HG03280 (cell line): Measurements from ENCODE around the gene HPSE.
A peak's percentile ranks its signal among the peaks of the same experiment; 100 is the strongest.
"Not testable (repeated sequence)": the region's sequence is repeated elsewhere in the genome, so short reads cannot be mapped to it uniquely, and the experiment has no call there.

Experiments
- ATAC-seq: cut with Tn5 transposase; IDR thresholded peaks from one replicate; pipeline ENCODE4 v1.9.1; 2021; ENCODE audit warnings: mild to moderate bottlenecking, moderate library complexity; ENCODE audit not compliant: unreplicated experiment

The HPSE gene

GRCh38 chr4:83284193-83285054 is 50.2 kb downstream of the HPSE start, which contains the start of gene COQ2:
TSS of gene COQ2 (minus strand) at chr4:83284798. CDS start at chr4:83284764, 34 bp downstream.
- peak; percentile 90 for ATAC-seq

- no peak for ATAC-seq
These were observed 51.5 kb downstream of the HPSE start for GRCh38 chr4:83283181-83283580.

- ATAC-seq = no peak
These were observed 52.6 kb downstream of the HPSE start for GRCh38 chr4:83282049-83282535.

GRCh38 chr4:83281307-83281706 is 53.3 kb downstream of the HPSE start:
- ATAC-seq = no peak

GRCh38 chr4:83276299-83277040 is 58.2 kb downstream of the HPSE start:
- ATAC-seq = peak; percentile 65

GRCh38 chr4:83273926-83274325 is 60.7 kb downstream of the HPSE start:
- not testable (repeated sequence) for ATAC-seq

GRCh38 chr4:83272900-83273299 is 61.7 kb downstream of the HPSE start:
- ATAC-seq = peak; percentile 91

GRCh38 chr4:83269256-83269655 is 65.4 kb downstream of the HPSE start:
- no peak for ATAC-seq

- no peak for ATAC-seq
These were observed 66.2 kb downstream of the HPSE start for GRCh38 chr4:83268491-83268890.

GRCh38 chr4:83267830-83268475 is 66.7 kb downstream of the HPSE start:
- ATAC-seq = no peak

- no peak for ATAC-seq
These were observed 67.4 kb downstream of the HPSE start for GRCh38 chr4:83267121-83267829.

- no peak for ATAC-seq
These were observed 68.0 kb downstream of the HPSE start for GRCh38 chr4:83266689-83267088.

GRCh38 chr4:83263106-83263505 is 71.5 kb downstream of the HPSE start:
- no peak for ATAC-seq

- no peak for ATAC-seq
These were observed 72.0 kb downstream of the HPSE start for GRCh38 chr4:83262682-83263081.

- no peak for ATAC-seq
These were observed 73.3 kb downstream of the HPSE start for GRCh38 chr4:83261307-83261706.

- no peak for ATAC-seq
These were observed 75.1 kb downstream of the HPSE start for GRCh38 chr4:83259586-83259985.

- ATAC-seq = no peak
These were observed 76.2 kb downstream of the HPSE start for GRCh38 chr4:83258461-83258860.

GRCh38 chr4:83257811-83258210 is 76.8 kb downstream of the HPSE start:
- no peak for ATAC-seq

GRCh38 chr4:83255584-83255983 is 79.1 kb downstream of the HPSE start:
- no peak for ATAC-seq

- no peak for ATAC-seq
These were observed 81.8 kb downstream of the HPSE start for GRCh38 chr4:83252782-83253405.
